ENCODE measurements around the gene DRD2. TPM values are rescaled to one million over a fixed set of nuclear protein-coding genes. Genes with fewer than 3 reads are reported as not detected.
A peak's percentile ranks its signal among the peaks of the same experiment; 100 is the strongest.

The DRD2 gene
- total RNA-seq, 1 donor from 2014 or later = not detected

DNA sequence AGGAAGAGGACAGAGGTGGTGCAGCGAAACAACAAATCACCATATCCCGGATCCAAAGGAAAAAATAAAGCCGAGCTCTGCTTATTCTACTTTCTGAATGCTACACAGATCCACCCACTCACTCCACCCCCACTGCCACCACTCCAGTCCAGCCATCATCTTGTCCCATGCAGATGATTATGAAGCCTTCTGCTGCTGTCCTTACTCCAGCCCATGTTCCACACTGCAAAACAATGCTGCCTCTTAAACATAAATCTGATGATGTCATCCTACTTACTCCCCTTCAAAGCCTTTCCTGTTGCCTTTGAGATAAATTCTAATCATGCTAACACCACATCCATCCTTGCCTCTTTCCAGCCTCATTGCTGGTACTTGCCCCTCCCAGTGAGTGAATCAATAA is 6.5 kb upstream of the DRD2 start:
- DNase-seq = peak; percentile 8

- no peak for DNase-seq
Observed at GRCh38 chr11:113481226-113481625, 6.0 kb upstream of the DRD2 start.

DNA sequence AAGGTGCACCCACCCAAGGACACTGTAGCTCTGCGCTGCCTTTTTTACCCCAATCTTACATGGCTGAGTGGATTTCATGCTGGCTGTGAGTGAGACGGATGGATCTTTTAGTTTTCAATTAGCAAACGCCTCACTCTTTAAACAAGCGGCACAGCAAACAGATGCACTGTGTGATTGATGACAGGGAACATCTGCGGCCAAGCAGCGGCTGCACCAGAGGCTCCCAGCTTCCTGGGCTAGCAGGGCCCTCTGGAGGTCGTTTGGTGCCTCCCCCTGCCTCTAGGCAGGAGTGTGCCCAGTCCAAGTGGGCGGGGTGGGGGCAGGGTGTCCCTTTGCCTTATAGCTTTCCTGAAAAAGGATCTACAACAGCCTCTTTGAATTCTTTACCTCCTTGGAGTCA is 2.1 kb upstream of the DRD2 start:
- DNase-seq = no peak

DNA sequence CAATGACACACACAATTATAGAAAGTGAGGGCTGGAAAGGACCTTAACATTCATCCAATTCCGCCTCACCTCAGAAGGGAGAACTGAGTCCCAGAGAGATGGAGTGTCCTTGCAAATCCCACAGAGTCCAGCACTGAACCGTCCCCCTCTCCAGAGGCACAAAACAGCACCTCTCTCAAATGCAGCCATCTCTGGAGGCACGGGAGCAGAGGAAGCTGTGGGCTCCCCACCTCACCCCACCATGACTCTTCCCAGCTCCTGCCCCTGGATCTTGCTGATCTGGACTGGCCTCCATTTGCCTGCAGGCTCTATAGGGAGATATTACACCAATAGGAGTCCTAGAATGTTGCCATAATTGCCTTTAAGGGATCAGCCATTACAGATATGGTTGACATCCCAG is 1.4 kb upstream of the DRD2 start:
- DNase-seq = no peak

- DNase-seq = peak; percentile 6
Observed at GRCh38 chr11:113474362-113475159, 637 bp downstream of the DRD2 start.

DNA sequence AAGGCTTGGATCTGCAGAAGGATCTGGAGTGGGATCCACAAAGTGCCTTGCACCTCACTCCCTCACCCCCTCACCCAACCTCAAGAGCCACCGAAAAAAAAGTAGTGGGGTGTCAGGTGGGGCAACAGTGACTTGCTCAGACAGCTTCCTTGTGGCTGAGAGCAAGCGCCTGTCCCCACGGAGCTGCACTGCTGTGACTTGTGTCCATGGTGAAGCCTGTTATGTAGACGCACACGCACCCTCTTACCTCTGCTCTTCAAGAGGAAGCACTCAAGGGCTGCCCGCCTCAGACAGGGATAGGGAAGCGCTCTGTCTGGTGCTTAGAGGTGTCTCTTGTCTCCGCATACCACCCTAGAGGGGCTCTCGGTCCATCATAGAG is 1.2 kb downstream of the DRD2 start:
- DNase-seq = no peak

- DNase-seq = no peak
Observed at GRCh38 chr11:113472471-113472870, 2.7 kb downstream of the DRD2 start.

DNA sequence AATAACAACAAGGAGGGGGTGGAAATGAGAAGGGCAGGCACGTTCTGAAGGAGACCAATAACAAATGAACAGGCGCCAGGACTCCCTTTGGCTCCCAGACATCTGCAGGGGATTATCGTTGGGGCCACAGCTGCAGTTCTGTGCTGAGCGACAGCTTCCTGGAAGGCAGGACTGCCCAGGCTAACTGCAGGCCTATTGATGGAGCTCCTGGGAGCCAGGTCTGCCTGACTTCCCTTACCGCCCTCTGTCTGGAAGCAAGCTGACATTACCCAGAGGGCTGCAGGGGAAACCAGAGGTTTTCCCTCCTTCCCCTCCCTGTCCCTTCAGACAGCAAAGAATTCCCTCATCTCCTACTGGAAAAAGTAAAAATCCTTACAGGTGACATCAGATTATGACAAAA is 5.0 kb downstream of the DRD2 start:
- DNase-seq = no peak

DNA sequence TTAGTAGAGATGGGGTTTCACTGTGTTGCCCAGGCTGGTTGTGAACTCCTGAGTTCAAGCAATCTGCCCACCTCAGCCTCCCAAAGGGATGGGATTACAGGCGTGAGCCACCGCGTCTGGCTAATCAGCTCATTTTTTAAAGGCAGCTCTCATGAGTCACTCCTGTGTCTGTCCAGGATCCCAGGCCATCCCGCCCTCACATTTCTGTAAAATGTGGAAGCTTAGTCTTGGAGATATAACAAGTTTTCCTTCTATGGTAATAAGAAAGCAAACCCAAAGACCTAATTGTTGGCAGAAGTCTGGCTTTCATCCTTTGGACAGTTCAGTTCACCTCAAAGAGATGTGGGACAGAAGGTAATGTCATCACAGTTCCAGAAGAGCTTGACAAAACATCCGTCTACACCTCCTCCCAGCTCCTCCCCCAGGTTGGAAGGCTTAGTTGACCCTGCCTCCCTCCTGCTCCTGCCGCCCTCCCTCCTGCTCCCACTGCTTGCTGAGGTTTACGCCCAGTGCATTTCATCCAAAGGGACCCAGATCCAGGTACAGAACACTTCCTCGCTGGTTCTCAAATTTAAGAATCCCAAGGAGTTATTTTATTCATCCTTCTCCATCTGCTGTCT is 6.4 kb downstream of the DRD2 start:
- no peak for DNase-seq

DNA sequence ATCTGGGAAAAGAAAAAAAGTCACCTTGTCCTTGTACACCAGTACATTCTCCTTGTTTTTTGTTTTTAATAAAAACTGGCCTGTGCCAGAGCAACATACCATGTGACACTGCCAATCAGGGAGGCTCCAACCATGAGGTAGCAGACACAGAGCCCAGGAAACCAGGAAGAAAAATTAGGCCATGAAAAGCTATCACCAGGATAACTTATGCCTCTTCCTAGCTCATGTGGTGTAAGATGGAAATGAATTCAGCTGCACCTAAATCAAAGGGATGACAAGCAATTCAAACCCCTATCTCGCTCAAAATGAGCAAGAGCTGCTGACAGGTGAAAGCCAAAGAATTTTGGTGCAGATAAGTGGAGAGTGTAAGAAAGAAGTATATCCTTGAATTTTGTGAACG is 7.7 kb downstream of the DRD2 start:
- DNase-seq = no peak

DNA sequence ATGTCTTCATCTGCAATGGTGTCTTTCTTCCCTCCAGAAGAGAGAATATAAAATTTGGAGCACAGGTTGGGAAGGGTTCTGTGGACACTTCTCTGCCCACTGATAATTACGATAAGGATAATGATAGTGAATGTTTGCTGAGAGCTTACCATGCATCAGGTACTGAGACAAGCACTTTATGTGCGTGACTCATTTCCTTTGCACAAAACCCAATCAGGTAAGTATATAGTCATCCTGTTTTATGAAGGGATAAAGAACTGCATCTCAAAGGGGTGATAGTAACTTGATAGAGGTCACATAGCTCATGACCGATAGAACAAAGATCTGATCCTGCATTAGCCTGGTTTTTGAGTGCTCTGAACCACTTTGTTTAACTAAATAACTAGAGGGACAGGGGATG is 9.4 kb downstream of the DRD2 start:
- no peak for DNase-seq

- DNase-seq = no peak
Observed at GRCh38 chr11:113464416-113464815, 10.8 kb downstream of the DRD2 start.

DNA sequence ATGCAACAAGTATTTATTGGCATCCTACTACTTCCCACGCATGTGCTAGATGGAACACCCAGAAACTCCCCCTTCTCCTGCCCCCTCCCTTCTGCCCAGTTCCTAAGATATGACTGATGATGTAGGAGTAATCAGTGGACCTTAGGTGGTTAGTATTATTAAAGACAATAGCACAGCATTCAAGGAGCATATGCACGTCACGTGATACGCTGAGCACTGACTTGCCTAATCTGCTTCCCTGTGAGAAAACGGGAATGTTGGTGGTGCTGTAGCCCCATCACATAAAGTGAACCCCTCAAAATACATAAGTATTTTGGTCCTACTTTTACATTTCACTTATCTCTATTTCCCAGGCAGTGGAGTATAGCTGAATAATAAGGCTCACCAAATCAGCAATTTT is 12.4 kb downstream of the DRD2 start:
- DNase-seq = no peak

DNA sequence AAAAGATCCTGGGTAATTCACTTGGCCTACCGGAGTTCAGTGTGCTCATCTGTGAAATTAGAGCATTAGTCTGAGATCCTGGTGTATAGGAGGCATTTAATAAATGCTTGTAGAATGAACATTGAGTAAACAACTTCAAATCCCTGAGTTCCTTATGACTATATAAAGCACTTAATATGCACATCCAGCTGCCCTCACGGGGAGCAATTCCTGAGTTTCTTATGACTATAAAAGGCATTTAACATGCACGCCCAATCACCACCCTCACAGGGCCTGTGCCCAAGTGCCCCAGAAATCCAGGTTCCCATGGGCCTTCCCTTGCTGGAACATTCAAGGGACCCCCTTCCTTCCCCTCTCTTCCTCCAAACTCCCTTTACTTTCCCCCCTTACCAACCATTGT is 13.6 kb downstream of the DRD2 start:
- DNase-seq = no peak

DNA sequence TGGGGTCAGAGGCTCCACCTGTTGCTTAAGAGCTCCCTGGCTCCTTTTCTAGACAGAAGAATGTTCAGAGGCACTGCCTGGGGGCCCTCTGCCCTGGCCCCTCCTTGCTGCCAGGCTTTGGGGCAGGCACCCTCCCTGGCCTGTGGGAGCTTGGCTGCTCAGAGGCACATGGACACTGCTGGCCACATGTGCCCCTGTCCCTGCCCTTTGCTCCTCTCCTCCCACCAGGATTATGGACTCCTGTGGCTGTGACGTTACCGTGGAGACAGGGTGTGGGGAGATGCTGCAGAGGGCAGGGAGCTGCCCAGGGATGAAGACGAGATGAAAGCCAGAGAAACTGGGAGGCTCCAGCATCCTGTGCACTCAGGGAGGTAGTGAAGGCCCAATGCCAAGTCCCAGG is 14.7 kb downstream of the DRD2 start:
- no peak for DNase-seq

GRCh38 chr11:113458189-113458588 is 17.0 kb downstream of the DRD2 start:
- no peak for DNase-seq

DNA sequence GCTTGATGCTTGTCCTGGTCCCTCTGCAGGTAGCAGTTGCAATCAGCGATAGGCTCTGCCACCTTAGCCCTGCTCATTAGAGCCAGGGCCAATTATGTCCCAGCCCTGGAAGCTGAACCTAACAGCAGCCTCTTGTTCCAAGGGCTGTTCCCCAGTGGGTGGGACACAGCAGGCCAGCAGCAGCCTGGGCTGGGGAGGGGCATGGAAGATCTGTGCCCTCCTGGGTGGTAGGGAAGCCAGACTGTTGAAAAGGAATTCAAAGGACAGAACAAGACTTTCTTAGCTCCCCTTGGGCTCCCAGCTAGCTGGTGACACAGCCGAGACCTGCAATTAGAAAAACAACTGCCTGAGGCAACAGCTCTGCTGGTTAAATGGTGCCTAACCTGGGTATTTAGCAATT is 17.4 kb downstream of the DRD2 start:
- no peak for DNase-seq

- DNase-seq = no peak
Observed at GRCh38 chr11:113454455-113454854, 20.7 kb downstream of the DRD2 start.

- no peak for DNase-seq
Observed at GRCh38 chr11:113449743-113450142, 25.5 kb downstream of the DRD2 start.

DNA sequence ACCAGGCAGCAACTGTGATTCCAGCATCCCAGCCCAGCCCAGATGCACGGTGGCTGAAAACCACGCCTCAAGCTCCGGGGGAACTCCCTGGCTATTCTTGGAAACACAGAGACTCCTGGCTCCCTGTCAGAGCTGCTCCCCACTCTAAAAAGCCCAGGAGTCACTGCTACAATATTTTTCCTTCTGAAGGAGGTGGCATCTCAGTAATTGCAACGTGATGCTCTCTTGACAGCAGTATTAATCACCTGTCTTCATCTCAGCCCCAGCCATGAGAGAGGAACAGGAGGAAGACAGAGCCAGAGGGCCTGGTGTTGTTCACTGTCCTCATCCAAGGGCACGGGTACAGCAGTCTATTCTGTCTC is 26.9 kb downstream of the DRD2 start:
- no peak for DNase-seq

DNA sequence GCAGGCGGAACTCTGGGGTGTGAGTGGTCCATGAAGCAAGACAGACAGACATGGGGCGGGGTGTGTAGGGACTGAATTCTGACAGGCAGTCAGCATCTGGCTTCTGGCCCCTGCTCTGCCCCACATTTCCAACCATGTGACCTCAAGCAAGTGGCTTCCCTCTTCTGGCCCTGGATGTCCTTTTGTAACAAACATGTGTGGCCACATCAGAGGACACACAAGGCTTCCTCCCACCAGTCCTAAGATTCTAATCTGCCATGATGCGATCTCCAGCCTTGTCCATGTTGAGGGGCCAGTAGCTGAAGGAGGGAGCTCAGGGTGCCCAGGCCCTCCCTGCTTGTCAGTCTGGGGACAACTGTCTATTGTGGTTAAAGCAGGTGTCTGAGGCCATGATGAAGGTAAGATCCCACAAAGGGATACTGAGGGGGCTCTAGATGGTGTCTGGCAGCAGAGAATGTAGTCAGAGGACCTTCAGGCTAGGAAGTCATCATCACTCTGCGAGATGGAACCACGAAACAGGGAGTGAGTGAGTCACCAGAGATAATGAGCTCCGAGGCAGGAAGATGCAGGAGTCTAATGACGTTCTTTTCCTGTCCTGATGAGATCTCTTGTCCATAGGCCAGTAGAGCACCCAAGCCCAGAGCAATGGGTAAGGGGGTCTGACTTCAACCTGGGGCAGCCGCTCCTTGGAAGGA is 27.4 kb downstream of the DRD2 start:
- peak; percentile 1 for DNase-seq

DNA sequence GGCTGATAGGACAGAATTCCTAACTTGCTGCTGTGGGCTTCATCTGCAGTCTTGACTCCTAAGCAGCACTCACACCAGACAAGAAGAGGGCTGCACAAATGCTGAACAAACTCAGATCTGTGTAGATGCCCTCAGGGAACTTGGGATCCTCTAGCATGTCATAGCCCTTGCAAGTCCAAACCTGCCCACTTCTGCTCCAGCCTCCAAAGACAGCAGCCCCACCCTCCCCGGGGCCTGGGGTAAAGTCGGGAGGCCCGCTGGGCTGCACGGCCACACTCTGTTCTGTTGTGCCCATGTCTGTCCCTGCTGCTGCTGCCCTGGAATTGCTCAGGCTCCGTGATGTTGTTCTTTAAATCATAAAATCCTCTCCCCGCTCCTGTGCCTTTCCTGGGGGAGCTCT is 28.3 kb downstream of the DRD2 start:
- no peak for DNase-seq

DNA sequence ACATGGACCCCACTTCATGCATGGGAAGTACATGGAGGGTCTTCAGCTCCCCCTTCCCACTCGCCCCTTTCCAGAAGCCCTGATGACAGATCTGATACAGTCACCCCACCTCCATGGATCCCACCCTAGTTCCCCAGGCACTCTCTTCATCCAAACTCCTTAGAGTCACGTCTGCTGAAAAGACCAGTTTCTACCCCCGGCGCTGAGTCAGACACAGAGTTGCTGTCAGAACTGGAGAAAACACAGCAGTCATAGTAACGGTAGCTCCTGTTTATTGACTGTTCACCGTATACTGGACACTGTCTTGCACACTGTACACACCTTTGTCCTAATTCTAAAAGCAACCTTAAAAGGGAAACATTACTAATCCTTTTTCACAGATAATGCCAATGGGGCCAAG is 29.1 kb downstream of the DRD2 start:
- no peak for DNase-seq

Measured in occipital lobe (tissue), 2 donors.